Hepatocyte (in vitro differentiated cells): ENCODE measurements around the gene MAD1L1. TPM values are rescaled to one million over a fixed set of nuclear protein-coding genes. Genes with fewer than 3 reads are reported as not detected.

ENCODE experiments used
- DNase-seq: peaks from one replicate; pipeline ENCODE4 v3.0.0-alpha.2; 2016; ENCODE audit warnings: low spot score
- H2AFZ ChIP-seq: fragments of 200-600 bp; sonication (generic); 2 replicates; pipeline ENCODE4 v1.6.0; 2016; ENCODE audit warnings: antibody characterized with exemption, mild to moderate bottlenecking
- H3K27ac ChIP-seq: fragments of 200-600 bp; sonication (generic); 2 replicates; pipeline ENCODE4 v1.5.1; 2016; ENCODE audit warnings: mild to moderate bottlenecking
- H3K27me3 ChIP-seq: fragments of 200-600 bp; sonication (generic); 2 replicates; pipeline ENCODE4 v1.6.1; 2016
- H3K36me3 ChIP-seq: fragments of 200-600 bp; sonication (generic); replicated peaks from 2 replicates; pipeline ENCODE4 v1.5.1; 2016; ENCODE audit warnings: low read depth; ENCODE audit not compliant: insufficient read depth
- H3K4me1 ChIP-seq: fragments of 200-600 bp; sonication (generic); 2 replicates; pipeline ENCODE4 v1.5.1; 2016; ENCODE audit warnings: mild to moderate bottlenecking, moderate library complexity; ENCODE audit not compliant: insufficient read depth
- H3K4me2 ChIP-seq: fragments of 200-600 bp; sonication (generic); 2 replicates; pipeline ENCODE4 v1.6.0; 2016
- H3K4me3 ChIP-seq: fragments of 200-600 bp; sonication (generic); 2 replicates; pipeline ENCODE4 v1.5.1; 2016; ENCODE audit warnings: mild to moderate bottlenecking
- H3K79me2 ChIP-seq: fragments of 200-600 bp; sonication (generic); 2 replicates; pipeline ENCODE4 v1.6.0; 2017; ENCODE audit warnings: mild to moderate bottlenecking
- H3K9me2 ChIP-seq: fragments of 200-600 bp; sonication (generic); replicated peaks from 2 replicates; pipeline ENCODE4 v1.6.0; 2017; ENCODE audit warnings: mild to moderate bottlenecking; ENCODE audit not compliant: insufficient read depth
- H3K9me3 ChIP-seq: fragments of 200-600 bp; sonication (generic); 2 replicates; pipeline ENCODE4 v1.5.1; 2016; ENCODE audit warnings: low read depth, mild to moderate bottlenecking
- H4K20me1 ChIP-seq: fragments of 200-600 bp; sonication (generic); 2 replicates; pipeline ENCODE4 v1.6.0; 2016; ENCODE audit warnings: mild to moderate bottlenecking; ENCODE audit not compliant: insufficient read depth, poor library complexity, severe bottlenecking
- CTCF ChIP-seq: fragments of 200-600 bp; sonication (generic); IDR thresholded peaks from 2 replicates; pipeline ENCODE4 v1.5.1; 2016; ENCODE audit warnings: antibody characterized with exemption, mild to moderate bottlenecking; ENCODE audit not compliant: poor library complexity
- EZH2 ChIP-seq: fragments of 200-600 bp; sonication (generic); IDR thresholded peaks from 2 replicates; pipeline ENCODE4 v1.6.1; 2016; ENCODE audit warnings: antibody characterized with exemption, mild to moderate bottlenecking, borderline replicate concordance
- EZH2phosphoT487 ChIP-seq: fragments of 200-600 bp; sonication (generic); IDR thresholded peaks from one replicate; pipeline ENCODE4 v1.6.1; 2018; ENCODE audit warnings: antibody characterized with exemption, mild to moderate bottlenecking, low read depth, moderate library complexity; ENCODE audit not compliant: unreplicated experiment, severe bottlenecking
- WGBS: methylation state at CpG from one replicate; pipeline ENCODE4 v1.1.6; 2016; ENCODE audit warnings: low lambda C conversion rate; ENCODE audit errors: missing lambda C conversion rate; 5-methylcytosine and 5-hydroxymethylcytosine counted together
- polyA plus RNA-seq: library from polyadenylated mRNA; unstranded; fragments of >200 nt; fragmentation: Nextera tagmentation; extraction: Ambion mirVana; gene quantifications from 2 replicates; pipeline ENCODE4 v1.2.1, GENCODE V29; 2016
- total RNA-seq: library from RNA; depleted of rRNA; stranded (reverse); fragments of >200 nt; gene quantifications from 2 replicates; pipeline ENCODE4 v1.2.3, GENCODE V29; 2014

MAD1L1 gene
- total and polyA plus RNA-seq, 2 experiments from 2014 or later: 30.7 to 31.0 TPM

GRCh38 chr7:2022021-2022409 lies 210.7 kb downstream of the MAD1L1 start:
- H3K36me3 ChIP-seq: no peaks in the 10 kb centered on the region
- no peaks in the 10 kb centered on the region for H4K20me1 ChIP-seq
- H3K9me3 ChIP-seq: no peaks in the 10 kb centered on the region
- H3K79me2 ChIP-seq: no peaks in the 10 kb centered on the region
- no peak for TF ChIP-seq EZH2
- TF ChIP-seq EZH2phosphoT487: no peak
- TF ChIP-seq CTCF: no peak
- no peak overlapping the region for H3K4me3 ChIP-seq
- H3K9me2 ChIP-seq: no peaks in the 10 kb centered on the region
- no peaks in the 10 kb centered on the region for H3K27me3 ChIP-seq
- H3K4me1 ChIP-seq: peaks cover 17% of the 10 kb centered on the region
- no peak overlapping the region for H2AFZ ChIP-seq
- 96% methylated on average over 9 of the region's 9 CpGs for WGBS
- H3K4me2 ChIP-seq: no peak overlapping the region
- DNase-seq: no peak
- no peak overlapping the region for H3K27ac ChIP-seq

GRCh38 chr7:2019711-2020511 lies 212.8 kb downstream of the MAD1L1 start:
- 90% methylated on average over 41 of the region's 43 CpGs for WGBS
- no peaks in the 10 kb centered on the region for H3K9me2 ChIP-seq
- H3K79me2 ChIP-seq: no peaks in the 10 kb centered on the region
- H3K36me3 ChIP-seq: no peaks in the 10 kb centered on the region
- no peak for TF ChIP-seq CTCF
- TF ChIP-seq EZH2phosphoT487: no peak
- no peak for TF ChIP-seq EZH2
- H3K4me3 ChIP-seq: no peak overlapping the region
- peaks cover 17% of the 10 kb centered on the region for H3K4me1 ChIP-seq
- DNase-seq: peak; percentile 42
- H2AFZ ChIP-seq: no peak overlapping the region
- peak overlapping the region; percentile 88 for H3K27ac ChIP-seq
- no peaks in the 10 kb centered on the region for H4K20me1 ChIP-seq
- no peak overlapping the region for H3K4me2 ChIP-seq
- no peaks in the 10 kb centered on the region for H3K9me3 ChIP-seq
- H3K27me3 ChIP-seq: no peaks in the 10 kb centered on the region

- Histone ChIP-seq H3K79me2 (no peaks in the 10 kb centered on the region), H3K9me3 (no peaks in the 10 kb centered on the region), H3K27me3 (no peaks in the 10 kb centered on the region), H3K27ac (peak overlapping the region; percentile 88), H3K4me3 (no peak overlapping the region), H3K4me1 (peaks cover 17% of the 10 kb centered on the region), H3K36me3 (no peaks in the 10 kb centered on the region), H3K4me2 (peak overlapping the region; percentile 59), H3K9me2 (no peaks in the 10 kb centered on the region), H2AFZ (no peak overlapping the region), H4K20me1 (no peaks in the 10 kb centered on the region)
- DNase-seq: no peak
- 97% methylated on average over 3 of the region's 10 CpGs for WGBS
- TF ChIP-seq EZH2 (no peak), CTCF (no peak), EZH2phosphoT487 (no peak)
Measured at GRCh38 chr7:2019461-2019710, 213.4 kb downstream of the MAD1L1 start.
